ENCODE measurements around the gene TBC1D9.

The TBC1D9 gene

GRCh38 chr4:140612357-140612756 lies 143.8 kb downstream of the TBC1D9 start:
- DNase-seq (ENCODE audit: low spot score), result no peak

- DNase-seq (ENCODE audit: low spot score), result no peak
Measured at GRCh38 chr4:140611854-140612253, 144.3 kb downstream of the TBC1D9 start.

GRCh38 chr4:140609548-140610425 lies 146.4 kb downstream of the TBC1D9 start:
- peak; percentile 67 for DNase-seq (ENCODE audit: low spot score)

- DNase-seq (ENCODE audit: low spot score), result no peak
Measured at GRCh38 chr4:140607852-140608251, 148.3 kb downstream of the TBC1D9 start.

- no peak for DNase-seq (ENCODE audit: low spot score)
Measured at GRCh38 chr4:140604544-140604943, 151.6 kb downstream of the TBC1D9 start.

GRCh38 chr4:140603286-140603685 lies 152.9 kb downstream of the TBC1D9 start:
- no peak for DNase-seq (ENCODE audit: low spot score)

GRCh38 chr4:140602714-140603113 lies 153.5 kb downstream of the TBC1D9 start:
- DNase-seq (ENCODE audit: low spot score), result no peak

GRCh38 chr4:140600408-140600807 lies 155.8 kb downstream of the TBC1D9 start:
- no peak for DNase-seq (ENCODE audit: low spot score)

- DNase-seq (ENCODE audit: low spot score), result no peak
Measured at GRCh38 chr4:140595065-140595464, 161.1 kb downstream of the TBC1D9 start.

GRCh38 chr4:140584439-140584838 lies 171.7 kb downstream of the TBC1D9 start:
- DNase-seq (ENCODE audit: low spot score), result no peak

GRCh38 chr4:140581078-140581477 lies 175.1 kb downstream of the TBC1D9 start:
- no peak for DNase-seq (ENCODE audit: low spot score)

GRCh38 chr4:140579278-140579677 lies 176.9 kb downstream of the TBC1D9 start:
- no peak for DNase-seq (ENCODE audit: low spot score)

GRCh38 chr4:140575489-140575888 lies 180.7 kb downstream of the TBC1D9 start:
- DNase-seq (ENCODE audit: low spot score), result no peak

- DNase-seq (ENCODE audit: low spot score), result no peak
Measured at GRCh38 chr4:140571620-140572019, 184.6 kb downstream of the TBC1D9 start.
